HG03095 (cell line): ENCODE results near the gene POLR2F.
"Not testable (repeated sequence)": the region's sequence is repeated elsewhere in the genome, so short reads cannot be mapped to it uniquely, and the experiment has no call there.

Experiments
- ATAC-seq: cut with Tn5 transposase; IDR thresholded peaks from one replicate; pipeline ENCODE4 v1.9.1; 2021; ENCODE audit warnings: moderate library complexity; ENCODE audit not compliant: unreplicated experiment

The POLR2F gene

GRCh38 chr22:37951305-37951704 is 2.2 kb upstream of the POLR2F start:
- no peak for ATAC-seq

- ATAC-seq, result not testable (repeated sequence)
These were observed 870 bp upstream of the POLR2F start for GRCh38 chr22:37952629-37953028.

- ATAC-seq, result peak; percentile 21
These were observed 450 bp upstream of the POLR2F start for GRCh38 chr22:37953062-37953436.

GRCh38 chr22:37954686-37955085 is 1.2 kb downstream of the POLR2F start:
- no peak for ATAC-seq

- not testable (repeated sequence) for ATAC-seq
These were observed 2.4 kb downstream of the POLR2F start for GRCh38 chr22:37955825-37956397.

- no peak for ATAC-seq
These were observed 3.7 kb downstream of the POLR2F start for GRCh38 chr22:37957232-37957631.

GRCh38 chr22:37959231-37959825 is 5.8 kb downstream of the POLR2F start:
- no peak for ATAC-seq

GRCh38 chr22:37961062-37961461 is 7.6 kb downstream of the POLR2F start:
- no peak for ATAC-seq

- ATAC-seq, result no peak
These were observed 12.6 kb downstream of the POLR2F start for GRCh38 chr22:37965940-37966664.

GRCh38 chr22:37967147-37967546 is 13.6 kb downstream of the POLR2F start:
- ATAC-seq, result no peak

GRCh38 chr22:37967637-37968451 is 14.3 kb downstream of the POLR2F start:
- ATAC-seq, result no peak

- no peak for ATAC-seq
These were observed 15.2 kb downstream of the POLR2F start for GRCh38 chr22:37968452-37969251.

- ATAC-seq, result no peak
These were observed 17.4 kb downstream of the POLR2F start for GRCh38 chr22:37970864-37971263.

- no peak for ATAC-seq
These were observed 18.3 kb downstream of the POLR2F start for GRCh38 chr22:37971475-37972434.

GRCh38 chr22:37972527-37972926 is 19.0 kb downstream of the POLR2F start:
- ATAC-seq, result no peak

- ATAC-seq, result no peak
These were observed 20.0 kb downstream of the POLR2F start for GRCh38 chr22:37973271-37974170.

- no peak for ATAC-seq
These were observed 21.7 kb downstream of the POLR2F start for GRCh38 chr22:37975153-37975552.

- ATAC-seq, result not testable (repeated sequence)
These were observed 22.5 kb downstream of the POLR2F start for GRCh38 chr22:37976022-37976421.

GRCh38 chr22:37976547-37976946 is 23.0 kb downstream of the POLR2F start:
- ATAC-seq, result no peak
